Hematopoietic multipotent progenitor cell treated with erythropoietin and hydrocortisone succinate and interleukin-3 and kit ligand, for 17 days (in vitro differentiated cells): Measurements from ENCODE around the gene ZP2.
"Not testable (repeated sequence)": the region's sequence is repeated elsewhere in the genome, so short reads cannot be mapped to it uniquely, and the experiment has no call there.

Source experiments
- DNase-seq: peaks from one replicate; pipeline ENCODE4 v3.0.0-alpha.2; 2015; ENCODE audit warnings: low spot score

The ZP2 gene

DNA sequence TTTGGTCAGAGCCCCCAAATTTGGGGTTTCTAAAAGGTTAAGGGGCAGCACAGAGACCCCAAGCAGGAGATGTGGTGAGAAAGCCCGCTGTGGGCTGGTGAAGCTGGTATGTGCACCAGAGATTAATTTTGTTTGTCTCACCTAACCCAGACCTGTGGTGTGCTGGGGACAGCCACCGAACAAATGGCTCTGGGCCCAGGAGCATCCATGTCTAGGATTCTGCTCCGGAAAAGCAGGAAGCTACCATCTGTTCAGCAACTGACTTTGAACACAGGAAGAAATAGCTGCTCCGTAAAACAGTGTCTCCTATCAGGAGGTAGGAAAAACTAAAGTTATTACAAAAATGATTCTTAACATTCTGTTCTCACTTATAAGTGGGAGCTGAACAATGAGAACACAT is 2.7 kb upstream of the ZP2 start:
- no peak for DNase-seq

DNA sequence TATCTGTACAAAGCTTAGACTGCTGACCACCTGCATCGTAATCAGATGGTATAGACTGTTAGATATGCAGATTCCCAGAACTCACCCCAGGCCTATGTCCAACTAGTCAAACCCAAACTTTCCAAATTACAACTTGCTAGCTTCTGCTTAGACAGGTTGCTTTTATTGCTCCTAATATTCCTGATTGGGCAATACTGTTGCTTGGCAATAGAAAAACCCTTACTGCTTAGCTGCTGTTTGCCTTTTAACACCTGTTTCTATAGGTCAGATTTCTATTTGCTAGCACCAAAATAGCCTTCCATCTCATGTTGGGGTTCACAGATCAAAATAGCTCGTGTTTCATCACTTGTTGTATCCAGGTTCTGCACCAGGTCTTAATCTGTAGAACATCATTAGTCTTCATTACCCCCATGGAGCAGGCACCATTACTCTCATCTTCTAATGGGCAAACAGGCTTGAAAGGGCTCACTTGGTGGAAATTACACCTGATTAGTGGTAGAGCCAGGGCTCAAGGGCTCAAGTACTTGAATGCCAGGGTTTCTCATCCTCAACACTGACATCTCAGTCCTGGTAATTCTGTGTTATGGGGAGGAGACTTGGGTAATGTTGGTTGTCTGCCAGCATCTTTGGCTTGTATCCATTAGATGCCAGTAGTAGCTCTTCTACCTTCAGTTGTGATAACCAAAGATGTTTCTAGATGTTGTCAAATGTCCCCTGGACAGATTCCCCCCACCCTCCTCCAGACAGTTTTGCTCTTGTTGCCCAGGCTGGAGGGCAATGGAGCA is 2.7 kb downstream of the ZP2 start:
- no peak for DNase-seq

DNA sequence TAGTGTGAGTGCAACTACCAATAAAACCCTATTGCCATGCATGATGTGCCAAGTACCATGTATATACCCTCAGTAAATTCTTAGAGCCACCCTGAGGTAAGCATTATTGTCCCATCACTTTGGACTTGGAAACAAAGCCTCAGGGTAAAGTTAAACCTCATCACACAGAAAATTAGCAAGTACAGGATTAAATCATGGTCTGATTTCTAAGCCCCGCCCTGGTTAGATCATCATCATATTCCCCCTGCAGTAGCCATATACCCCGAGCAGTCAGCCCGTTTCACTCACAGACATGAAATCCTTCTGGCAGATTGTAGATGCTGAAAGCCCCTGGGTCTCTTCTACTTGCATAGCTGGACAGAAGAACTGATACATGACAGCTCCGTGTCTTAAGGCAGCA is 4.8 kb downstream of the ZP2 start:
- no peak for DNase-seq

DNA sequence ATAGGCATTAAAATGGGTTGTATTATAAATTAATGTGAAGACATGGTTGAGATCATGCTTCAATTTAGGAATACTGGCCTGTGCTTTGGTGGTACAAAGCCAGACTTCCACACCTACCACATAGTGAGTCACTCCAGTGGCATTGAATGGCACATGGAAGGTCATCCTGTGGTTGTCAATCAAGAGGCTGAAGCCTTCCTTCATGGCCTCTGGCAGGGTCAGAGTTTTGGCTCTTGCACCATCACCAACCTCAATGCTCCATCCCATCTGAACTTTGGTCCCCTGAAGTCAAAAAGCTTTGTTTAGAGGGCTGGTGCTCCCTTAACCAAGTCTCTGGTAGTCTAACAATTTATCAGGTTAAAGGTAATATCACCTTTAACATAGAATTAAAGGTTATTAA is 6.1 kb downstream of the ZP2 start:
- DNase-seq, result no peak

DNA sequence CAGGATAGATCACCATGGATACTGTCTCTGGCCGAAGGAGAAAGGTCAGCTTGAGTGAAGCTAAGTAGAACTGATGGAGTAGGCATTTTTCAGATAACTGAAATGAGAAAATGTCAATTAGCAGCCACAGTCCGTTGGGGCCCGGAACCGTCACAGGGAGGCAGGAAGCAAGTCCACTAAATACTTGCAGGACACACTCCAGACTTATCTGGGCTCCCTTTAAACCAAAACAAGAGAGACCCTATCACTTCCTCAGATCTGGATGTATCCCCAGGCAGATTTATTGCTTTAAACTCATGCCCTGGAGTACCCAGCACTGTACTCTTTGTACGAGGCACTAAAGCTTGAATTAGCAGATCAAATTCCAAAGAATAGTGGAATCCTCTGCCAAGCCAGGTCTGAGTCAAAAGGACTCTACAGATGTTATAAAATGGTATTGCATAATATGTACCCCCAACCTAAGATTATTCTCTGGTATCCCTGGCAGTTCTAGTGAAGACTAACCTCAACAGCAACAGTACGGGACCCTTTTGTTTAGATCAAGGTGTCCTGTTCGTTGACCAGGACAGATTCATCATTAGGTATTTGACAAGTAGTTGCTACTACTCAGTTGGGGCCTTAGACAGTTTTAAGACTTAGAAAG is 8.1 kb downstream of the ZP2 start:
- DNase-seq, result no peak

DNA sequence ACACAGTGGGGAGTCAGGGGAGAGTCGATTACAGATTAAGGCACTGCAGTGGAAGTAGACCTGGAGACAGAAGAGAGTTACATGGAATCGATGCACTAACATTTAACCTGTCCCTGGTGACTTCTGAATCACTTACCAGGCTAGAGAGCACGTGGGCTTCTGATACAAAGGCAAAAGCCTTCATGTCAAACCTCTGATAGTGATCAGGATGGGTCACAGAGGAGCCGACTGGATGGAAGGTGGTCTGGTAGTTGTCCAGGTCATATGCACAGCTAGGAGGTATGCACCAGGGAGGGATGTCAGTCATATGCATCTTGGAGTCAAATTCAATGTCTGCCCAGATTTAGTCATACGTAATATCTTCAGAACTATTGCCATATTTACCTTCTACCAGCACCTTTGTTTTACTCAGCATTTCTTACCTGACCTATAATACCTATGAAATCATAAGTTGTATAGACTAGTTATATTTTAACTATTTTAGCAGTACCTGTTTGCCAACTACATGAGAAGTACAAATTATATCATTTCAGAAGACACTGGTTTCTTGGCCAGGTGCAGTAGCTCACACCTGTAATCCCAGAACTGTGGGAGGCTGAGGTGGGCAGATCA is 11.7 kb downstream of the ZP2 start:
- DNase-seq, result no peak

DNA sequence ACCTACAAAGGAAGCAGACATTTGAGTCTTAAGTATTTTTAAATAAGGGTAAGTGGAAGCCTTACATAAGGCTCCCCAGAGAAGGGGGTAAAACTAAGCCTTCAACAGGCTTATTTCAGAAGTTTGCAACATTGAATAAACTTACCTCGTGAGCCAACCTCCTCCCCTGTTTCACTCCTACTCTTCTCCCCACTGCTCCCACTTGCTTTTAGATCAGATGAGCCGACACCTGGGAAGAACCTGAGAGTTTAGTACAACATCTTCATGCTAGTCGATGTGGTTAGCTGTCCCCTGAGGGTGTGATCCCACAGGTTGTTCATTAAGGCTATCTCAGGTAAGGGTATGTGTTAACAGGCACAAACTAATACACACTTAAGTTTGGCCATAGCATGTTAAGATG is 13.8 kb downstream of the ZP2 start:
- no peak for DNase-seq

DNA sequence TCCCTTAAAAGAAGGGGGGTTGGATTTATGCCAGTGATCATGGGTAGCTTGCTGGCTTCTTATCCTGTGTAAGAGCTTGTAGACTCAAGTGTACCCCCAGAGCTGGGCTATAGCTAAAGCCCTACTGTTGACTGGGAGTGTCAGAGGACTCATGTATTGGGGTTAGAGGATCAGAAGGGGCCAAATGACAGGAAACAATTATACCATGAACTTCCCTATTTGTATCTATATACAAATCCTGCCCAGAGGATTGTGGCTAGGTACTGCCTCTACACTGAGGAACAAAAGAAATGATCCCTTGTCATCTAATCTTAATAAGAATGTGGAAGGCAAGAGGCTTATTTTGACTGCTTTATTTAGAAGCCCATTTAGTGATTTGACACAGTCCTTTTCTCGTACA is 14.3 kb downstream of the ZP2 start:
- no peak for DNase-seq

DNA sequence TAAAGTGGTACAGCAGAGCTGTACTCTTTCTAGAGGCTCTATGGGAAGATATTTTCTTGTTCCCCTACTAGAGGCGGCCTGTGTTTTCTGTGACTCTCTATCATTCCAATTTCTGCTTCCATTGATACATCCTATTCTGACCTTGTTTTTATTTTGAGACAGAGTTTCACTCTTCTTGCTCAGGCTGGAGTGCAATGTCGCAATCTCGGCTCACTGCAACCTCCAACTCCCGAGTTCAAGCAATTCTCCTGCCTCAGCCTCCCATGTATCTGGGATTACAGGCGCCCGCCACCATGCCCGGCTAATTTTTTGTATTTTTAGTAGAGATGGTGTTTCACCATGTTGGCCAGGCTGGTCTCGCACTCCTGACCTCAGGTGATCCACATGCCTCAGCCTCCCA is 16.0 kb downstream of the ZP2 start:
- DNase-seq, result not testable (repeated sequence)

DNA sequence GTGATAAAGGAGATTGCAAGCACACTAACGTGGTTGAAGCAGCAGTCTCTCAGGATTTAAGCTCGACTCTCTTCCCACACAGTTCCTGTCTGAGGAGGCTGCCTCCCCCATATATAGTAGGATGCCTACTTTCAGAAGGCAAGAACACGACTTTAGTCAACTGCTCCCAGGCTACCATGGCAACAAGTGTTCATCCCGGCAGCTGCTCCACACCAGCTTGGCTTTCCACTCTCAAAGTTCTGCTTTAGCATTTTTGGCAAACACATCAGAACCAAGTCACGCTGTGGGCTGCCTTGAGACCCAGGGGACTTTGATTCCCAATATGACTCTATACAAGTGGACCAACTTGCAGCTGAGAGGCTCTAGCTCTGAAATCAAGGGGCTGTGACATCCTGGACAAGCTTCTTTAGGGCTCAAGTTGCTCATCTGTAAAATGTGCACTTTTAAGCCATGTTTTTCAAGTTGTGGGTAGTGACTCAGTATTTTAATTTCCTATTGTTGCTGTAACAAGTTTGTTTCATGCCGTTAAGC is 16.5 kb downstream of the ZP2 start:
- no peak for DNase-seq

DNA sequence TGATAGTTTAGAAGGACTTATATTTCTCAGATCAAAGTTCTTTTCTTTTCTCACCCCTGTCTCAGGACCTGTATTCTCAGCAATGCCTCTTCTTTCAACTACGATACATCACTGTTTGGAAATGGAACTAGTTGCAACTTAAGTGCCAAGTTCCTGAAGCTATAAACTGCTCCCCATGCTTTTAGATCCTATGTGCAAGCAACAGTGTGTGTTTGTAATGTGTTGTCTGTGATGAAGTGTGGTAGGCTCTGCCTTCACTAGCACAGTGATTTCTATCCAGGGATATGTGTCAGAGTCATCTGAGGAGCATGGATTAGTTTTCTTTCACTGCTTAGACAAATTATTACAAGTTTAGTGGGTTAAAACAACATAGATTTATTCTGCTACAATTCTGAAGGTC is 18.4 kb downstream of the ZP2 start:
- no peak for DNase-seq

DNA sequence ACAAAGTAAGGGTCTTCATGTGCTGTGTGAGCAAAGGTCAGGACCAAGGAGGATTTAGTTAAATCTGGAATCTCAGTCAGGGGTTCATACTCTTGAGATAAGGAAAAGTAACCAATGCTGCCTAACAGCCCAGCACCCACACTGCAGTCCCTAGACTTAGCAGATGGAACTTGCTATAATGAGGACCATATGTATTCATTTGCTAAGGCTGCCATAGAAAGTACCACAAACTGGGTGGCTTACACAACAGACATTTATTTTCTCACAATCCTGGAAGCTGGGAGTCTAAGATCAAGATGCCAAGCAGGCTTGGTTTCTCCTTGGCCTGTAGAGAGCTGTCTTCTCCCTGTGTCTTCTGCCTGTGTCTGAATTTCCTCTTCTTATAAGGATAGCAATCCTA is 20.8 kb downstream of the ZP2 start:
- DNase-seq, result no peak

DNA sequence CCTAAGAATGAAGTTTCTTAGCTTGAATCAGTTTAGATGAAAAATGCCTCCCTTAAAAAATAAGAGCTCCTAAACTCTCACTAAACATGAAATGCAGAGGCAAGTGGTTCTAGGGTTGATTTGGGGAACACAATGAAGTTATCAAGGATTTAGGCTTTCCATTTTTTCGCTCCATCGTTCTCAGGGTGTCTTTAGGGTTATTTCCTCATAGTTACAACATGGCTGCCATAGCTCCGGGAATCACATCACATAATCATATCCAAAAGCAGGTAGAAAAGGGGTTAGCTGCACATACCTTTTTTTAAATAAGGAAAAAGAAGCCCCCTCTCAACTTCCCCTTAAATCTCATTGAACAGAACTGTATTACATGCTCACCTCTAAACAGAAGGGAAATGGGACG is 21.4 kb downstream of the ZP2 start:
- DNase-seq, result no peak

DNA sequence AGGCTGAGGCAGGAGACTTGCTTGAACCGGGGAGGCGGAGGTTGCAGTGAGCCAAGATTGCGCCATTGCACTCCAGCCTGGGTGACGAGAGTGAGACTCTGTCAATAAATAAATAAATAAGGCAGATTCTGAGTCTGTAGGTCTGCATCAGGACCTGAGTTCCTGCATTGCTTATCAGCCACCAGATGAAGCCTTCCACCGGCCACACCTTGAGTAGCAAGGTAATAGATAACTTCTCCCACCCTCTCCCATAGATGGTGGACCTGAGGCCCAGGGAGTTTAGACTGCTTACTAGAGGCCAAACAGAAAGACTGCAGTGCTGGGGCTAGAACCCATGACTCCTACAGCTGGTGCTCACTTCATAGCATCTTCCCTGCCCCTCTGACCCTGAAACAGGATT is 22.1 kb downstream of the ZP2 start:
- no peak for DNase-seq

DNA sequence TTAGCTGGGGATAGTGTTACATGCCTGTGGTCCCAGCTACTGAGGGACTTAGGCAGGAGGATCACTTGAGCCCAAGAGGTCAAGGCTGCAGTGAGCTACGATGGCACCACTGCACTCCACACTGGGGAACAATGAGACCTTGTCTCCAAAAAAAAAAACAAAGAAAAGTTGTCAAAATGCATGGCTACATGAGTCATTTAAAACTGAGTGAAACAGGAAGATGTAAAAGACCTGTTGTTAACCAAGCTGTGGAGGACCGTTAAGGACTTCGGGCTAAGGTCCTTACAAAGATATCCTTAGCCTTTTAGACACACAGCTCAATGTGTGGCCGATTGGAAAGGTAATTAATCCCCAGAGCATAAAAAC is 25.1 kb downstream of the ZP2 start:
- DNase-seq, result no peak

DNA sequence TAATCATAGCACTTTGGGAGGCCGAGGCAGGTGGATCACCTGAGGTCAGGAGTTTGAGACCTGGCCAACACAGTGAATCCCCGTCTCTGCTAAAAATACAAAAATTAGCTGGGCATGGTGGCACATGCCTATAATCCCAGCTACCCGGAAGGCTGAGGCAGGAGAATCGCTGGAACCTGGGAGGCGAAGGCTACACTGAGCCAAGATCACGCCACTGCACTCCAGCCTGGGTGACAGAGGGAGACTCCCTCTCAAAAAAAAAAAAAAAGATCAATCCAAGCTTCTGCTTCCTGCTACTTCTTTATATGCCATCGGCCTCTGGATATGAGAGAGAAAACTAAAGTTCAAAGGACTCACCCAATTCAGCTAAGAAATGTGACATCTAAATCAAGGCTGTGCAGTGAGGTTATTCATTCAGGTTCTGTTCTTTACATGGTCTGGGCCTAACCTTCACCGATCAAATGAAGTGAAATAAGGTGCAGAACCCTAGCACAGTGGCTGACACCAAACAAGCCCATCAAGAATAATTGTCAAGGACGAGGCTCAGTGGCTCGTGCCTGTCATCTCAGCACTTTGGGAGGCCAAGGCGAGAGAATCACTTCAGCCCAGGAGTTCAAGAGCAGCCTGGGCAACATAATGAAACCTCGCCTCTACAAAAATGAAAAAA is 25.6 kb downstream of the ZP2 start:
- no peak for DNase-seq

DNA sequence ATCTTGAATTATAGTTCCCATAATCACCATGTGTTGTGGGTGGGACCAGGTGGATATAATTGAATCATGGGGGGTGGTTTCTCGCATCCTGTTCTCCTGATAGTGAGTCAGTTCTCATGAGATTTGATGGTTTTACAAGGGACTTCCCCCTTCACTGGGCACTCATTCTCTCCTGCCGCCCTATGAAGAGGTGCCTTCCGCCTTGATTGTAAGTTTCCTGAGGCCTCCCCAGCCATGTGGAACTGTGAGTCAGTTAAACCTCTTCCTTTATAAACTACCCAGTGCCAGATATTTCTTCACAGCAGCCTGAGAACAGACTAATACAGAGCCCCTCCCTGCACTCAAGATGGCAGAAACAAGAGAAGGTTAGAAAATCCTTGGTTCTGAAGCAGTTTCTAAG is 26.5 kb downstream of the ZP2 start:
- no peak for DNase-seq

DNA sequence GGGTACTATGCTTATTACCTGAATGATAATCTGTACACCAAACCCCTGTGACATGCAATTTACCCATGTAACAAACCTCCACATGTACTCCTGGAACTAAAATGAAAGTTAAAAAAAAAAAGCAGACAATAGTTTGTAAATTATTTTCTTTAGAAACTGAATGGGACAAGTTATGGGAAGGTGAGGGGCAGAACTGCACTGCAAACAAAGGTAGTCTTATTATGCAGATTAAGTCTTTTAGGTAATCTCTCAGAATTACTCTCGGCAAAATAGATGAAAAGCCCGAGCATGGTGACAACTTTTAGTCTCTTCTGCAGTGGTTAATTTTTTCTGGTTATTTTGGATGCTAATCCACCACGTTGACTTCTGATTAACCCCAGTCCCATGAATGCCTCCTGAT is 27.4 kb downstream of the ZP2 start:
- no peak for DNase-seq

DNA sequence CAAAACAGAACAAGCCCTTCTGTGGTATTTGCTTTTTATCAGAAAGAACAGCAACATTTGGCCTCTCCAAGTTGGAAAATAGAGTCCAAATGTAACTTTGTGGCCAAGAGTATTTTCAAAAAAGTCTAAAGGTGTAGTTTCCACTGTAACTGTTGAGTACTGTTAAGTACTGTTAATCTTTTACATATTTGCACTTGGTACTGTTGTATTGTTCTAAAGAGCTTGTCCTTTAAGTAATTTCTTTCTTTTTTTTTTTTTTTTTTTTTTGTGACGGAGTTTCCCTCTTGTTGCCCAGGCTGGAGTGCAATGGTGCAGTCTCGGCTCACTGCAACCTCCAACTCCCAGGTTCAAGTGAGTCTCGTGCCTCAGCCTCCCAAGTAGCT is 31.4 kb downstream of the ZP2 start:
- no peak for DNase-seq

DNA sequence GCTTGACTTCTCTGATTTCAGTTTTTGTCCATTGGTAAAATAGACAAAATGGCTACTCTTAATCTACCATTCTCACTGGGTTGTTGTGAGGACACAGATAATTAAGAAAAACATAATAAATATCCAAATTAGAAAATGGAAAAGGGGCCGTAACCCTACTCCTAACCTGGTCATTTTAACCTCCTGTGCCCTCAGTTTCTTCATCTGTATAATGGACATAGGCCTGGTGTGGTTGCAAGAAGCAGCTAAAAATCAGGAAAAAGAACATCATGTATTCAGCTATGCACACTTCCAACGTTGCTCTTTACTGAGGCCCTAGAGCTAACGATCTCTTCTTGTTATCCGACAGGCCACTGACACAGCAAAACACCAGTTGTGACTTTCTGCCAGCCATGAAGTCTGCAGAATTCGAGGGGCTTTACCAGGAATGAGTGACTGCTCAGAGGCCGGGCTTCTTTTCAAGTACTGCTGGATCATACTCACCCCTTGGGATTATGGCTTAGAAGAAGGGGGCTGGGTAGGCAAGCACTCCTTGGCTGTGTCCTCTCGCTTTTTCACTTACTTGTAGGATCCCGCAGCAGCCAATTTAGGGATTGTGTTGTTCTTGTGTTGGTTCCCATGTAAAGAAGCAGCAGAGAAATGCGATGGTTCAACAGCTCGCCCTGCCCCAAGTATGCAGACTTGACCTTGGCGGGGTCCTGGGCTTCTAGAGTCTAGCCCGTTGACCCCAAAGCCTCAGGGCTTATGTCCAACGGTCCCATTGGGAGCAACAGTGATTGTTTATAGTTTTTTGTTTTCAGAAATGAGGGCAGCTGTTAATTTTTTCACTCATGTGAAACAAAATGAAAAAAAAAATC is 32.0 kb downstream of the ZP2 start:
- no peak for DNase-seq

DNA sequence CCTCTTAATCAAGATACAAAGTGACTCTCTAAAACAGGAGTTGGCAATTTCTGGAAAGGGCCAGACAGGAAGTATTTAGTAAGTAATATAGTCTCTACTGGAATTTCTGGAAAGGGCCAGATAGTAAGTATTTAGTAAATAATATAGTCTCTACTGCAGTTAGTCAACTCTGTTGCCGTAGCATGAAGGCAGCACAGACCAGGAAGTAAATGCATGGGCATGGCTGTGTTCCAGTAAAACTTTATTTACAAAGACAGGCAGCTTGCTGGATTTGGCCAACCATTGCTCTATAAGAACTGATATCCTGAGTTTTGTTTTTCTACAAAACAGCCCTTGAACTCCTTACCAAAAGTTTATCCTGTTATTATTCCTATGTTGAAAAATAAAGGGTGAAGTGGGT is 36.0 kb downstream of the ZP2 start:
- no peak for DNase-seq

DNA sequence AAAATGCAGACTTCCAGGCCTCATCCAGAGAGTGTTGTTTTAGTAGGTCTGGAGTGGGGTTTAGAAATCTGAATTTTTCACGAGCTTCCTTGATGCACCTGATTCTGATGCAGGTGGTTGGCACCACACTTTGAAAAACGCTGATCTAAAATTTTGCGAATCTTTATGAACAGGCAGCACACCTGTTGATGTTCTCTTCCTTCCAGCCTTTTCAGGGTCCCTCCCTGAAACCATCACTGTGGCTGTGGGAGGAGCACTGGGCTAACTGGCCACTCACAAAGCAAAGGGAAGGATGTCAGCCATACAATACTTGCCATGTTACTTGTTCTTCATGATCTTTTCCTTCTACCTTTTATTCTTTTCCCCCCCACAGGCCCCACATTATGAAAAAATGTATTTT is 38.7 kb downstream of the ZP2 start:
- no peak for DNase-seq
